ENCODE results near the gene WDR7.

WDR7 gene

GRCh38 chr18:57078614-57079013, 427.5 kb downstream of the WDR7 start:
- Mint-ChIP-seq H3K27ac (no peak overlapping the region), H3K4me3 (no peak overlapping the region), H3K9me3 (peaks cover 3% of the 10 kb centered on the region), H3K36me3 (ENCODE audit: low read depth) (no peaks in the 10 kb centered on the region), H3K4me1 (ENCODE audit: low read depth) (peaks cover 17% of the 10 kb centered on the region), H3K27me3 (peaks cover 6% of the 10 kb centered on the region)
- no peak for DNase-seq

GRCh38 chr18:57080479-57080878, 429.3 kb downstream of the WDR7 start:
- Mint-ChIP-seq H3K4me1 (ENCODE audit: low read depth) (peaks cover 33% of the 10 kb centered on the region), H3K36me3 (ENCODE audit: low read depth) (no peaks in the 10 kb centered on the region), H3K4me3 (no peak overlapping the region), H3K27ac (no peak overlapping the region), H3K9me3 (peaks cover 3% of the 10 kb centered on the region), H3K27me3 (peaks cover 5% of the 10 kb centered on the region)
- no peak for DNase-seq

GRCh38 chr18:57081899-57082298, 430.7 kb downstream of the WDR7 start:
- peaks cover 34% of the 10 kb centered on the region for H3K4me1 Mint-ChIP-seq (ENCODE audit: low read depth)
- H3K36me3 Mint-ChIP-seq (ENCODE audit: low read depth), result no peaks in the 10 kb centered on the region
- H3K4me3 Mint-ChIP-seq, result no peak overlapping the region
- no peak for DNase-seq
- peaks cover 3% of the 10 kb centered on the region for H3K9me3 Mint-ChIP-seq
- H3K27me3 Mint-ChIP-seq, result peaks cover 17% of the 10 kb centered on the region
- H3K27ac Mint-ChIP-seq, result no peak overlapping the region

GRCh38 chr18:57083485-57083884, 432.3 kb downstream of the WDR7 start:
- H3K27me3 Mint-ChIP-seq, result peaks cover 20% of the 10 kb centered on the region

GRCh38 chr18:57084331-57085271, 433.4 kb downstream of the WDR7 start:
- peaks cover 3% of the 10 kb centered on the region for H3K9me3 Mint-ChIP-seq
- H3K27me3 Mint-ChIP-seq, result peaks cover 24% of the 10 kb centered on the region
- DNase-seq, result no peak
- no peaks in the 10 kb centered on the region for H3K36me3 Mint-ChIP-seq (ENCODE audit: low read depth)
- peaks cover 20% of the 10 kb centered on the region for H3K4me1 Mint-ChIP-seq (ENCODE audit: low read depth)
- H3K27ac Mint-ChIP-seq, result peak overlapping the region; percentile 27
- H3K4me3 Mint-ChIP-seq, result peak overlapping the region; percentile 42

More at GRCh38 chr18:57083485-57083884, 432.3 kb downstream of the WDR7 start:
- Mint-ChIP-seq H3K4me3 (no peak overlapping the region), H3K4me1 (ENCODE audit: low read depth) (peaks cover 20% of the 10 kb centered on the region), H3K9me3 (peaks cover 3% of the 10 kb centered on the region), H3K36me3 (ENCODE audit: low read depth) (no peaks in the 10 kb centered on the region), H3K27ac (no peak overlapping the region)
- no peak for DNase-seq

- Mint-ChIP-seq H3K4me1 (ENCODE audit: low read depth) (peaks cover 18% of the 10 kb centered on the region), H3K36me3 (ENCODE audit: low read depth) (no peaks in the 10 kb centered on the region), H3K27me3 (peaks cover 32% of the 10 kb centered on the region), H3K4me3 (no peak overlapping the region), H3K9me3 (peaks cover 2% of the 10 kb centered on the region), H3K27ac (no peak overlapping the region)
- no peak for DNase-seq
Measured at GRCh38 chr18:57085371-57085770, 434.2 kb downstream of the WDR7 start.

GRCh38 chr18:57086163-57086562, 435.0 kb downstream of the WDR7 start:
- no peak for DNase-seq
- Mint-ChIP-seq H3K9me3 (no peaks in the 10 kb centered on the region), H3K4me3 (no peak overlapping the region), H3K36me3 (ENCODE audit: low read depth) (no peaks in the 10 kb centered on the region), H3K27me3 (peaks cover 34% of the 10 kb centered on the region), H3K27ac (no peak overlapping the region), H3K4me1 (ENCODE audit: low read depth) (peaks cover 18% of the 10 kb centered on the region)
